ENCODE data around the gene CYTH1.

Gene CYTH1

GRCh38 chr17:78641243-78641642, 140.8 kb downstream of the CYTH1 start:
- DNase-seq: no peak

- DNase-seq: no peak
Observed at GRCh38 chr17:78640700-78641099, 141.4 kb downstream of the CYTH1 start.

GRCh38 chr17:78637643-78638420, 144.2 kb downstream of the CYTH1 start:
- no peak for DNase-seq

GRCh38 chr17:78637146-78637545, 144.9 kb downstream of the CYTH1 start:
- DNase-seq: no peak

GRCh38 chr17:78634154-78634553, 147.9 kb downstream of the CYTH1 start:
- DNase-seq: no peak

- DNase-seq: no peak
Observed at GRCh38 chr17:78629436-78629995, 152.6 kb downstream of the CYTH1 start.

GRCh38 chr17:78628547-78629435, 153.3 kb downstream of the CYTH1 start:
- no peak for DNase-seq

GRCh38 chr17:78624324-78625151, 157.5 kb downstream of the CYTH1 start:
- peak; percentile 92 to 93 for DNase-seq
